Stimulated activated CD4-positive, alpha-beta T cell treated with anti-CD3 and anti-CD28 coated beads, Interleukin-2, amount 100 ng/mL, for 24 hours (primary cell): ENCODE measurements around the gene MEGF8.
A peak's percentile ranks its signal among the peaks of the same experiment; 100 is the strongest.

ENCODE experiments used
- DNase-seq, 2 donors: peaks; one replicate each; pipeline ENCODE4 v3.0.0-alpha.2; 2020

Gene MEGF8

DNA sequence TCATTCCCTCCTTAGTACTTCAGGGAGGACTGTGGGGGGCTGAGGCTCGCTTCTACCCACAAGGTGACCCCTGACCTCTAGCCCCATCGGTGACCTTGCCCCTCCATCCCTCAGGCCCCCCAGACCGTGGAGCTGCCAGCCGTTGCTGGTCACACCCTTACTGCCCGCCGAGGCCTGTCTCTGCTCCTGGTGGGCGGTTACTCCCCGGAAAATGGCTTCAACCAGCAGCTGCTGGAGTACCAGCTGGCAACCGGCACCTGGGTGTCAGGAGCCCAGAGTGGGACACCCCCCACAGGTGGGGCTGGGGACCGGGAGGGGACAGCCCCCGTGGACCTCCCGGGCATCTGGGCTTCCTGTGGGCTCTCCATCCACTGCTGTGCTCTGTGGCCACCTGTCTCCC is 31.9 kb downstream of the MEGF8 start:
- DNase-seq, result no peak

DNA sequence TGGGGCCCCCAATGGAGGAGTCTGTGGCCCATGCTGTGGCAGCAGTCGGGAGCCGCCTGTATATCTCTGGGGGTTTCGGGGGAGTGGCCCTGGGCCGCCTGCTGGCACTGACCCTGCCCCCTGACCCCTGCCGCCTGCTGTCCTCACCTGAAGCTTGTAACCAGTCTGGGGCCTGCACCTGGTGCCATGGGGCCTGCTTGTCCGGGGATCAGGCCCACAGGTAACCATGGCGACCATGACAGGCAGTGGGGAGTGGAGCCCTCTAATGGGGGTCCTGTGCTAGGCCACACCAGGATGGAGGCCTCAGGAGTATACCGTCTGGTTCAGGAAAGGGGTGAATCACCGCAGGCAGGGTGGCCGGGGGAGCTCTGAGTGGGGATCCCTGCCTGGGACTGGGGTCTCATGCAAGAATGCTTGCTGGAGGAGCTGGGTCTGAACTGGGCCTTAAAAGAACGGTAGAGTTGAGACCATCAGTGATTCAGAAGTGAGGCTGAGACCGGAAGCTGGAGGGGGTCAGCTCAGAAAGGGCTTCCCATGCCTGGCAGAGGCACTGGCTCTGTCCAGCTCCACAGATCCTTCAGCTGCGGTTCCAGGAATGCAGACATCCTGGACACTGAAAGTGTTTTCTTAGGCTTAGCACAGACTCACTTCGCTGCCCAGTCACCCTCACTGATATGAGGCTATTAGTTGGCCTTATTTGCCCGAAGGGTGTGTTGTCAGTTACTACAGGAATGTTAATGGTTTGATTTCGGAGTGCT is 35.5 kb downstream of the MEGF8 start:
- no peak for DNase-seq

DNA sequence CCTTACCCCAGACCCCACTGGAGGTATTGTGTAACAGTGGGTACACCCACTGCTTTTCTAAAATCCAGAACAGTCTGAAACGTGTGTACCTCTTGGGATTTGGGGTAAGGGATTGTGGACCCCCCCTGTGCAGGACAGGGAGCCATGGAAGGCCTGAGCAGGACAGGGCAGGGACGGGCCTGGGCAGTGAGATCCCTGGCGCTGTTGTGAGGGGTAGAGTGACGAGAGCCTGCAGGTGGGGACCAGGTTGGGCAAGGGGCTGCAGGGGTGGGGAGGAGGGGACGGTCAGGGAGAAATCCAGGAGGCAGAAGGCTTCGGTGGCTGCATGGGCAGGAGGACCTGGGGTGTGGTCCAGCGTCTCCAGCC is 36.1 kb downstream of the MEGF8 start:
- DNase-seq, result no peak

DNA sequence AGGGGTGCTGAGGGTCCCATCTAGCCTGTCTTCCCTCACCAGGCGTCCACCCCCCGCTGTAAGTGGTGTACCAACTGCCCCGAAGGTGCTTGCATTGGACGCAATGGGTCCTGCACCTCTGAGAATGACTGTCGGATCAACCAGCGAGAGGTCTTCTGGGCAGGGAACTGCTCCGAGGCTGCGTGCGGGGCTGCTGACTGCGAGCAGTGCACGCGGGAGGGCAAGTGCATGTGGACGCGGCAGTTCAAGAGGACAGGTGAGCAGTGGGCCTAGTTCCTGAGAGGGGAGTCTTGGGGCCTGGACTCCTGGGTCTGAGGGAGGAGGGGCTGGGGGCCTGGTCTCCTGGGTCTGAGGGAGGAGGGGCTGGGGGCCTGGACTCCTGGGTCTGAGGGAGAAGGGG is 36.9 kb downstream of the MEGF8 start:
- DNase-seq, result no peak

DNA sequence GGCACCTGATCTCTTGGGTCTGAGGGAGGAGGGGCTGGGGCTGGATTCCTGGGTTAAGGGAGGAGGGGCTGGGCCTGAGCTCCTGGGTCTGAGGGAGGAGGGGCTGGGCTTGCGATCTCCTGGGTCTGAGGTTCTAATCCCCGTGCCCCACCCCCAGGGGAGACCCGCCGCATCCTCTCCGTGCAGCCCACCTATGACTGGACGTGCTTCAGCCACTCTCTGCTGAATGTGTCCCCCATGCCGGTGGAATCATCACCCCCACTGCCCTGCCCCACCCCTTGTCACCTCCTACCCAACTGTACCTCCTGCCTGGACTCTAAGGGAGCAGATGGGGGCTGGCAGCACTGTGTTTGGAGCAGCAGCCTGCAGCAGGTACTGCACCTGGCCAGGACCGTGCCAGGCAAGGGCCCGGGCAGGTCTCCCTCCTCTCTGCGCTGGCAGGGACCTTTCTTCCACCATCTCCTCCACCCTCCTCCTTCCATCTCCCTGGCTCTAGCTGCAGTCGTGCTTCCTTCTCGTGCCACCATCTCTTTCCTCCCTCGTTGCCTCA is 37.5 kb downstream of the MEGF8 start:
- no peak for DNase-seq

DNA sequence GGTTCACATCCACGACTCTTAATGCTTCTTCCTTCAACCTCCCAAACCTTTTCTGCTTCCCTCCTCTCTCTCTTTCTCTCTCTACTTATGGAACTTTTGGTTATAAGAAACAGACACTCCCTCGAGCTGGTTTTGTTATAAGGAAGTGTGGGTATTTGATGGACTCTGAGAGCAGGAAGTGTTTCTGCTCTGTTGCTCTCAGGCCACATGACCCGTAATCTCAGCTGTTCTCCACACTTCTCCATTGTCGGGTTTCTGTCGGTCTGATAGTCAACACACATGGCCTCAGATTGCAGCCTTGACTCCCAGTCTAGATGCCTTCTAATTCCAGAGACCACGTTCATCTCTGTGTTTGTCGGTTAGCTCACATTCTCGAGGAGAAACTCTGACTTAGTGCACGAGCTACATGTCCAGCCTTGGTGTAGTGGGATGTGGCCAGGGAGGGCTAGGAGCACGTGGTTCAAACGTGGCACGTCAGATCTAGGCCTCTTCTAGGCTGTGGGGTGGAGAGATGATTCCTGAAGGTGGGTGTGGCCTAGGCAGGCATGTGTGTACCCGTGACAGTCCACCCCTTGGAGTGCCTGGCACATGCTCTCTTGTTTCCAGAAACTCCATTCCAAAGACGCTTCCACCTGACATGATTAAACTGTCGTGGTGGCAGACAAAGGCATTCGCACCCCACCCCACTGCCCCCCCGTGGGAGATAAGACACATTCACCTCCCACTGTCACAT is 38.3 kb downstream of the MEGF8 start:
- DNase-seq, result no peak

DNA sequence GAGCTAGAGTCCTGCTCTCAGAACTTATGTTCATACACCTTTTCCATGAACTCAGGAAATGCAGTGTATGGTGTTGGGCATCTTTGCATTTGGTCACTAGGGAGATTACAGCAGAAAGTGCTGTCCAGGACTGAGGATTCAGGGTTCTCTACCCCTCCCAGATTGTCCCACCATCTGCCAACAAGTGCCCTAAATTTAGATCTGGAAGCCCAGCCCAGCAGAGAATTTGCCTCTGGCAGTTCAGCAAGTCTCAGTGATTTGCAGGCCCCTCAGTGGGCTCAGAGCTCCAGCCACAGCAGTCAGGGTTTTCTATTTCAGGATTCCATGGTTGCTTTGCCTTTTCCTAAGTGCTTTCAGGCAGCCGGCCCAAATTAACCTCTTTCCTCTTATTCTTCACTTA is 41.2 kb downstream of the MEGF8 start:
- no peak for DNase-seq

DNA sequence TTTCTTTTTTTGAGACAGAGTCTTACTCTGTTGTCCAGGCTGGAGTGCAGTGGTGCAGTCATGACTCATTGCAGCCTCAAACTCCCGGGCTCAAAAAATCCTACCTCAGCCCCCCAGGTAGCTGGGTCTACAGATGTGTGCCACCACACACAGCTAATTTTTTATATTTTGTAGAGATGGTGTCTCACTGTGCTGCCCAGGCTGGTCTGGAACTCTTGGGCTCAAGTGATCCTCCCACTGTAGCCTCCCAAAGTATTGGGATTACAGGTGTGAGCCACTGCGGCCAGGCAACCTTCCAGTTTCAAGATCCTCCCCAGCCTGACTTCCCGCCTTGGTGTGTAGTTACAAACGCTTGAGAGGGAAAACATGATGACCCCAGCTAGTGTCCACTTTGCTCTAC is 42.5 kb downstream of the MEGF8 start:
- no peak for DNase-seq

DNA sequence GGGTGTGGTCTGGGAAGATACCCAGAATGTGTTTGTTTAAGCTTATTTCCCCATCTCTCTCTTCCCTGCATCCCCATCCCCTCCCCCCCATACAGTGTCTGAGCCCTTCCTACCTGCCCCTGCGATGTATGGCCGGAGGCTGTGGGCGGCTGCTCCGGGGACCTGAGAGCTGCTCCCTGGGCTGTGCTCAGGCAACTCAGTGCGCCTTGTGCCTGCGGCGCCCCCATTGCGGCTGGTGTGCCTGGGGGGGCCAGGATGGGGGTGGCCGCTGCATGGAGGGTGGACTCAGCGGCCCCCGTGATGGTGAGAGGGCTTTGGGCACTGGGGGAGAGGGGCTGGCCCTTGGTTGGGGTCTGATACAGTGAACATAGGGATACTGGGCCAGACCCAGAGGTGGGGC is 42.9 kb downstream of the MEGF8 start:
- no peak for DNase-seq

DNA sequence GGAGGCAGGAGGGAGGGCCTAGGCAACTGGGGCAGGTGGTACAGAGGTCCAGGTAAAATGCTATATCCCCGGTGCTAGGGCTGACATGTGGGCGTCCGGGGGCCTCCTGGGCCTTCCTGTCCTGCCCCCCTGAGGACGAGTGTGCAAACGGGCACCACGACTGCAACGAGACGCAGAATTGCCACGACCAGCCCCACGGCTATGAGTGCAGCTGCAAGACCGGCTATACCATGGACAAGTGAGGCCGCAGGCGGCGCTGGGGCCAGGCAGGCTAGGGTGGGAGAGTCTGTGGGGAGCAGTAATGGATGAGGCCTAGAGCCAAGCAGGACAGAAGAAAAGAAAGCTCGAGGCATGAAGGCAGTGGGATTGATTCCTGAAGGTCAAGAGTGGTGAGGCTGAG is 43.3 kb downstream of the MEGF8 start:
- no peak for DNase-seq

DNA sequence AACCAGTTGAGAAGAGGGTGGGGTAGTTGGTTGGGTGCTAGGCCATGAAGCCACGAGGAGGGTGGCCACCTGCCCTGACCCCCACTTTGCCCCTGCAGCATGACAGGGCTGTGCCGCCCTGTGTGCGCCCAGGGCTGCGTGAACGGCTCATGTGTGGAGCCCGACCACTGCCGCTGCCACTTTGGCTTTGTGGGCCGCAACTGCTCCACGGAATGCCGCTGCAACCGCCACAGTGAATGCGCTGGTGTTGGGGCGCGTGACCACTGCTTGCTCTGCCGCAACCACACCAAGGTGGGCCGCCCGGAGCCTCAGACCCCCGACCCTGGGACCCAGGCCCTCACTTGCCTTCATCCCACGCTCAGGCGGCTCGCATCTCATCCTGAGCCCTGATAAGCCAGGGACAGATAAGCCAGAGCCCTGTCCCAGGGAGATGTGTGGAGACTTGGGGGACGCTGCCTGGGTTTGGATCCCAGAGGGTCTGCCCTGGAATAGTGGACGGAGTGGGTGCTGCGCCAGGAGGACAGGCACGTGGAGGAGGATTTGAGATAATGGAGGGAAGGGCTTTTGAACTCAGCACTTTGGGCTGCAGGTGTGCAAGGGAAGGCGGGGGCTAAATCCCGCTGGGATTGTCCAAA is 44.1 kb downstream of the MEGF8 start:
- no peak for DNase-seq

DNA sequence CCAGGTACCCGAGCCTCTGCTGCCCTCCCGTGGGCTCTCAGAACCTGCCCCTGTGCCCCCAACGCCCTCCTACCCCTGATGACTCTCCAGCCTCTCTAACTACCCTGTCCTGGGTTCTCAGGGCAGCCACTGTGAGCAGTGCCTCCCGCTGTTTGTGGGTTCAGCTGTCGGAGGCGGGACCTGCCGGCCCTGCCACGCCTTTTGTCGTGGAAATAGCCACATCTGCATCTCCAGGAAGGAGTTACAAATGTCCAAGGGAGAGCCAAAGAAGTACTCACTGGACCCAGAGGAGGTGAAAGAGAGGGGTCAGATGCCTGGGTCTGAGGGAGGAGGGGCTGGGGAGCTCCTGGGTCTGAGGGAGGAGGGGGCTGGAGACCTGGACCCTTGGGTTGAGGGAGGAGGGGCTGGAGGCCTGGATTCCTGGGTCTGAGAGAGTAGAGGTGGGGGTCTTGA is 44.7 kb downstream of the MEGF8 start:
- no peak for DNase-seq

DNA sequence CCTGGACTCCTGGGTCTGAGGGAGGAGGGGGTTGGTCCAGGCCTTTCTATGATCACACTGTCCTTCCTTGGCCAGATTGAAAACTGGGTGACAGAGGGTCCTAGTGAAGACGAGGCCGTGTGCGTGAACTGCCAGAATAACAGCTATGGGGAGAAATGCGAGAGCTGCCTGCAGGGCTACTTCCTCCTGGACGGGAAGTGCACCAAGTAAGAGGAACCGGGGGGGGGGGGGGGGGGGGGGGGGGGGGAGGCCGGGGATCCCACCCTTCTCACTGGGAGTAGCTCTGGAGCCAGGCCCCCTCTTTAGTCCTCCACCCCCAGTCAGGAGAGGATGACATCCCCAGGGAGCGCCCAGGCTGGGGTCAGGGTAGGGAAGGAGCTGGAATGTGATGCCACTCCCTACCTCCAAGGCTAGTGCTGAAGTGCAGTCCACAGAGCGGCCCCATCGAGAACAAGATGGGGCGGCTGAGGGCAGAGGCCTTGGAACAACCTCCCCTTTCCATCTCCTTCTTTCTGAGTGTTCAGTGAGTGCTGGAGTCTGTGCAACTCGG is 45.3 kb downstream of the MEGF8 start:
- no peak for DNase-seq

DNA sequence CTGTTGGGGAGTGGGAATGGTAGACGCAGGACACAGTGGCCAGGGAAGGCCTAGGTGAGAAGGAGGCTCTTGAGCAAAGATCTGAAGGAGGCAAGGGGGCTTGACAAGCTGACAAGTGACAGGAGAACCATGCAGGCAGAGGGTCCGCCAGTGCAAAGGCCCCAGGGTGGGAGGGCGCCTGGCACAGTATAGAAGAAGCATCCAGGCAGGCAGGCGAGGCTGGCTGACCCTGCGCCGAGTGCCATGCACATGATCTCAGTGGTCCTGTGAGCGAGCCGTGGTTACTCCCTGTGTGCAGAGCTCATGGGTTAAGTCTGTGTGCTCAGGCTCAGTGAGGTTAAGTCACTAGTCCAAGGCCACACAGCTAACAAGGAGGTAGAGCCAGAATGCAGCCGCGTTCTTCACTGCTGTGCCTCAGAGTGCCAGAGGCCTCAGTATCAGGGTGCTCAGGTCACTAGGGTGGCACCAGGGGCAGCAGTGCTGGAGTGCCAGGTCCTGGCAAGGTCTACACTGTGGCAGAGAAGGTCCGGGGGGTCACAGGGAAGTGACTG is 49.5 kb downstream of the MEGF8 start:
- DNase-seq, result no peak

DNA sequence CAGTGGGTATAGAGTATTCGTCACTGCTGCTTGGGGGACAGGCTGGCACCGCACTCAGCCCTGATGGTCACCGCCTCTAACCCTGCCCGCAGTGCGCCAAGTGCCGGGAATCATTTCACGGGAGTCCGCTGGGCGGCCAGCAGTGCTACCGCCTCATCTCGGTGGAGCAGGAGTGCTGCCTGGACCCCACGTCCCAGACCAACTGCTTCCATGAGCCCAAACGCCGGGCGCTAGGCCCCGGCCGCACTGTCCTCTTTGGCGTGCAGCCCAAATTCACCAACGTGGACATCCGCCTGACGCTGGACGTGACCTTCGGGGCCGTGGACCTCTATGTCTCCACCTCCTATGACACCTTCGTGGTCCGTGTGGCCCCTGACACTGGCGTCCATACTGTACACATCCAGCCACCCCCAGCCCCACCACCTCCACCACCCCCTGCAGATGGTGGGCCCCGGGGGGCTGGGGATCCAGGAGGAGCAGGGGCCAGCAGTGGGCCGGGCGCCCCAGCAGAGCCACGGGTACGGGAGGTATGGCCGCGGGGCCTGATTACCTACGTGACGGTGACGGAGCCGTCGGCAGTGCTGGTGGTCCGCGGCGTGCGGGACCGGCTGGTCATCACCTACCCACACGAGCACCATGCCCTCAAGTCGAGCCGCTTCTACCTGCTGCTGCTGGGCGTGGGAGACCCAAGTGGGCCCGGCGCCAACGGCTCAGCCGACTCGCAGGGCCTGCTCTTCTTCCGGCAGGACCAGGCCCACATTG is 50.2 kb downstream of the MEGF8 start:
- DNase-seq, result no peak

DNA sequence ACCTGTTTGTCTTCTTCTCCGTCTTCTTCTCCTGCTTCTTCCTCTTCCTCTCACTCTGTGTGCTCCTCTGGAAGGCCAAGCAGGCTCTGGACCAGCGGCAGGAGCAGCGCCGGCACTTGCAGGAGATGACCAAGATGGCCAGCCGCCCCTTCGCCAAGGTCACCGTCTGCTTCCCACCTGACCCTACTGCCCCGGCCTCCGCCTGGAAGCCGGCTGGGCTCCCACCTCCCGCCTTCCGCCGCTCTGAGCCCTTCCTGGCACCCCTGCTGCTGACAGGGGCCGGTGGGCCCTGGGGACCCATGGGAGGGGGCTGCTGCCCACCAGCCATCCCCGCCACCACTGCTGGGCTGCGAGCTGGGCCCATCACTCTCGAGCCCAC is 50.7 kb downstream of the MEGF8 start:
- no peak for DNase-seq

DNA sequence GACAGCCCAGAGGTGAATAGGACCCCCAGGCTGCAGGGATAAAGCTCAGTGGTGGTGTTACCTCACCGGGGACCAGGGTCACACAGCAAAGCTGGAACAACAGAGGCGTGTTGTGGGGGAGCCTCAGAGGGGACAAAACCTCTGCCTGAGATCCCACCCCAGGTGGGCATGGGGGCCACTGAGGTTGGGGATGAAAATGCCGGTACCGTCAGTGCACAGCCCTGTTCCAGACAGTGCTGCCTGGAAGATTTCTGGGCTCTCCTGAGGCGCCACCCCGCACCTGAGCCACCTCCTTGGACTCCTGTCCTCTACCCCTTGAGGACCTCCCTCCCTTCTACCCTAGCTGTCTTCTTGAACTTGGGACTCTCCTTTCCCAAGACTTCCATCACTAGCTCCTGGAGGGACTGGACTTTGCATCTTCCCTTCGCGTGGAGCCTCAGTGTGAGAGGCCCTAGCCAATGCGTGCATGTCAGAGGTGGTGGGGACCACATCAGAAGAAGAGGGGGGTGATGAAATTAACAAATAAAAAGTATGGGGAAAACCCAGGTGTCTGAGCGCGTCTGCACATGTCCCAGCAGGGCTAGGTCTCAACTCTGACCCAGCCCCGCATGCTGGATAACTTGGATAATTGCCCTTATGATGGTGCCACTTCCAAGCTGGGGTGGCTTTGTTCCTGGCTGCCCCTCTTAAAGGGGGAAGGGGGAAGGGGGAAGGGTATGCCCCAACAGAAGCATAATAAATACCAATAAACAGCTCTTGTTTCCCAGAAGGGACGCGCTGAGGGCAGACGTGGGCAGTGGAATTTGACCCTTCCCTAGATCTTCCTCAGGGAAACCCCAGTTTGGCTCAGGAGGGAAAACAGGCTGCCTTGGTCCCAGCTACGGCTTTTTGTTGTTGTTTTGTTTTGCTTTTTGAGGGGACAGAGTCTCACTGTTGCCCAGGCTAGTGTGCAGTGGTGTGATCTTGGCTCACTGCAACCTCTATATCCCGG is 53.1 kb downstream of the MEGF8 start:
- DNase-seq, result no peak

DNA sequence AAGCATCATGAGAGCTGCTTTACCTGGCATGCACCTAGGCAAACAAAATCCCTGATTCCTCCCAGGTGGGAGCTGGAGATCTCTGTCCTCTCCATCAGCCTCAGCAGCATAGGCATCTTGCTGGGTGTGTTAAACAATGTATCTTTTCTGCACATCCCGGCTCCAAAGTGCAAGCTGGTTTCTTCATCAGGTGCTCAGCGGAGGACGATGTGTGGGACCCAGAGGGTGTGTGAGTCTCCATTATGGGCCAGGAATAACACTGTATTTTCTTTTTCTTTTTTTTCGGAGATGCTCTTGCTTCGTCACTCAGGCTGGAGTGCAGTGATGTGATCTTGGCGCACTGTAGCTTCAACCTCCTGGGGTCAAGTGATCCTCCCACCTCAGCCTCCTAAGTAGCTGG is 54.7 kb downstream of the MEGF8 start:
- DNase-seq, result no peak

DNA sequence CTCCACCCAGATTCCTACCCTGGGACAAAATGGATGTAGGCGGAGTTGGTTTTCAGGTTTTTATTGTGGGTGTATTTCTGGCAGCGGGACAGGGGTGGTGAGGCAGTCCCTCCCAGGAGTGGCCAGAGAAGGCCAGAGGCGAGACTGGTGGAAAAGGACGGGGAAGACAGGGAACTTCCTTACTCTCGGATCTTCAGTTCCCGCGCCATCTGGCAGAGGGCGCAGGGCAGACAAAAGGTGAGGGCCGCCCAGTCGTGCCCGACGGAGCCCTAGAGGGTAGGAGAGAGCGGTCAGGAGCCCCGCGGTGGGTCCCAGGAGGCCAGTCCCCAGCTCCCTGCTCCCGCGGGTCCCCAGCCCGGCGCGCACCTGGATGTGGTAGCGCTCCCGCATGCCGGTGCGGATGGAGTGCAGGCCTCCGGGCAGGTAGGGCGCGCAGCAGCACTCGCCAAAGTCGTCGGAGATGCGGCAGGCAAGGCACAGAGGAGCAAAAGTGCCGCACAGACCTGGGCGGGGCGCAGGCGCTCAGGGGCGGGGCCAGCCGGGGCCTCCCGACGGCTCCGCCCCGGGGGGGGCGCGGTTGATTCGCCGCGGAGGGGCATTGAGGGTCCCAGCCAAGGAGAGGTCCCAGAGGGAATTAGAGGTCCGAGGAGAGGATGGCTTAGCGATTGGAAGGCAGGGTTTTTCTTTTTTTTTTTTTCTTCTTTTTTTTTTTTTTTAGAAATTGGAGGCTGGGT is 61.7 kb downstream of the MEGF8 start:
- peak; percentile 70 to 79 for DNase-seq

DNA sequence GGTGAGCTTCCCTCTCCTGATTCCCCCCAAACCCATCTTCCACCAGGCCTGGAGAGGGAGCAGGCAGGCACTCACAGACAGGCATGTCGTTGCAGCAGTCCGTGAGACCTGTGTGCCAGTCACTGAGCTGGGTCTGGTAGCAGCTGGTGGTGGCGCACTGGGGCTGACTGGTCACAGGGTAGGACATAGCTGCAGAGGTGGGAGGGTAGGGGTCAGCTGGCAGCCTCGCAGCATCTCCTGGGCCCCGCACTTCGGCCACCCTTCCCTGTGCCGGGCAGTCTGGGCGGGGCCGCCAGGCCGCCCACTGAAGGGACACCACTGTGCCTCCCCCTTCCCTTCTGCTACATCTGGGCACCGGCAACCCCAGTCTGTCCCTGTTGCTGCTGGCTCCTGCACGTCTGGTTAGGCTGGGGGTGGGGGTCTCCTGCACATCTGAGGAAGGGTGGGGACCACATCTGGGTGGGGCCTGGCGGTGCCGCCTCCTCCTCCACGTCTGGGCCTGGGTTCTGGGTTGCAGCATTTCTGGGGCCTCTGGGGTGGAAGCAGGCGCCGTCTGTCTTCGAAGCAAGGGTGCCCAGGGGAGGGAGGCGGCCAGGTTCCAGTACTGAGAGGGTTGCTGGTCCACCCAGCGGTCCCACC is 63.5 kb downstream of the MEGF8 start:
- no peak for DNase-seq
